Psoas muscle (tissue), 8 donors: ENCODE measurements around the gene TRAF3. TPM values are rescaled to one million over a fixed set of nuclear protein-coding genes. Genes with fewer than 3 reads are reported as not detected.

ENCODE experiments used
- ATAC-seq, 4 donors: fragments of 200-7000 bp; cut with Tn5 transposase; one replicate each; pipeline ENCODE4 v1.9.1; 2020; ENCODE audit warnings: moderate library complexity in 3 of 4, mild to moderate bottlenecking in 2 of 4
- DNase-seq, 2 donors: peaks; one replicate each; pipeline ENCODE4 v3.0.0-alpha.2; 2020
- H3K27ac ChIP-seq: fragments of 200-600 bp; one replicate; pipeline ENCODE4 v1.8.0; 2022
- H3K27me3 ChIP-seq, 3 donors: fragments of 200-600 bp in 1 of 3; one replicate each; pipeline versions ENCODE4 v1.6.1 to v1.8.0; 2013 to 2022; ENCODE audit warnings: low read length in 2 of 3, mild to moderate bottlenecking in 2 of 3, moderate library complexity in 1 of 3; ENCODE audit not compliant: insufficient read depth in 3 of 3
- H3K36me3 ChIP-seq, 2 donors: fragments of 200-600 bp in 1 of 2; one replicate each; pipeline versions ENCODE4 v1.6.1 to v1.8.0; 2013 to 2022; ENCODE audit warnings: low read depth in 1 of 2, mild to moderate bottlenecking in 1 of 2, moderate library complexity in 1 of 2; ENCODE audit not compliant: insufficient read depth in 1 of 2
- H3K4me1 ChIP-seq: fragments of 200-600 bp; one replicate; pipeline ENCODE4 v1.8.0; 2022
- H3K4me3 ChIP-seq: fragments of 200-600 bp; one replicate; pipeline ENCODE4 v1.8.0; 2022; ENCODE audit warnings: mild to moderate bottlenecking
- H3K9me3 ChIP-seq: fragments of 200-600 bp; one replicate; pipeline ENCODE4 v1.8.0; 2022
- CTCF ChIP-seq: fragments of 200-600 bp; IDR thresholded peaks from one replicate; pipeline ENCODE4 v1.8.0; 2022; ENCODE audit warnings: antibody characterized with exemption
- WGBS, 3 donors: extraction: QIAGEN DNeasy Blood & Tissue Kit; methylation state at CpG; one replicate each; pipeline versions ENCODE4 v1.1.6 to v1.1.7; 2013; 5-methylcytosine and 5-hydroxymethylcytosine counted together
- intact Hi-C, 2 donors: fragments of 100-400 bp; cut with DNase I; formaldehyde crosslinking; loops; one replicate each; pipeline versions ENCODE4 v1.11.0 to v1.14.2; 2022
- polyA plus RNA-seq, 3 donors: library from polyadenylated mRNA; stranded (reverse); fragments of 200-250 nt; gene quantifications; one replicate each; pipeline ENCODE4 v1.2.3, GENCODE V29; 2013
- total RNA-seq, 4 donors: library from RNA; stranded (reverse); fragmentation: NEBNext Ultra II Directional in 2 of 4; extraction: Animal tissue kit (Norgen Biotek cat#: 25700) in 2 of 4; gene quantifications; one replicate each; pipeline versions ENCODE4 v1.2.1 to v1.2.4, GENCODE V29; 2021 to 2023
- donor health status: healthy with polysubstance abuse.
- donor health status: DM: no; HTN: no; CAD: no; lungs with moderate emphysema.
- donor health status: Bipolar disorder and iron deficiency.
- donor health status: healthy.
- donor health status: DM: yes; HTN: yes; CAD: no.
- donor health status: DM: no; HTN: no; CAD: no.
- donor health status: DM: no; HTN: no; CAD: no.
- donor health status: DM: yes; HTN: yes; CAD: no.

Gene TRAF3
- total and polyA plus RNA-seq, 7 donors = 3.3 to 16.3 (median 8.1) TPM

GRCh38 chr14:102870994-102871831 is 94.0 kb downstream of the TRAF3 start:
- H3K4me1 ChIP-seq = no peaks in the 10 kb centered on the region
- DNase-seq = no peak
- 47 to 60% (median 59%) methylated on average over 10 of the region's 10 CpGs for WGBS, 3 donors
- TF ChIP-seq CTCF = no peak
- H3K9me3 ChIP-seq = no peaks in the 10 kb centered on the region
- intact Hi-C loops = no loop called here
- peaks cover 0 to 44% of the 10 kb centered on the region in 2 donors for H3K36me3 ChIP-seq
- ATAC-seq = peak in 3 of 4 donors; percentile 33 to 67 (median 61)
- no peak overlapping the region for H3K27ac ChIP-seq
- no peaks in the 10 kb centered on the region for H3K27me3 ChIP-seq
- no peak overlapping the region for H3K4me3 ChIP-seq

GRCh38 chr14:102872020-102872419 is 94.8 kb downstream of the TRAF3 start:
- 78 to 91% (median 78%) methylated on average over 5 of the region's 5 CpGs for WGBS, 3 donors
- Histone ChIP-seq H3K4me3 (no peak overlapping the region), H3K27ac (no peak overlapping the region), H3K27me3 (no peaks in the 10 kb centered on the region), H3K4me1 (no peaks in the 10 kb centered on the region), H3K9me3 (no peaks in the 10 kb centered on the region), H3K36me3 (peaks cover 0 to 52% of the 10 kb centered on the region in 2 donors)
- no peak for TF ChIP-seq CTCF
- intact Hi-C loops = no loop called here
- DNase-seq (no peak), ATAC-seq (peak in 3 of 4 donors; percentile 10 to 50 (median 36))

GRCh38 chr14:102873131-102873530 is 95.9 kb downstream of the TRAF3 start:
- WGBS, 3 donors = 95 to 96% (median 96%) methylated on average over 7 of the region's 7 CpGs
- no peak for DNase-seq
- Histone ChIP-seq H3K36me3 (peaks cover 0 to 56% of the 10 kb centered on the region in 2 donors), H3K27me3 (no peaks in the 10 kb centered on the region), H3K27ac (no peak overlapping the region), H3K4me3 (no peak overlapping the region), H3K9me3 (no peaks in the 10 kb centered on the region), H3K4me1 (no peaks in the 10 kb centered on the region)
- no peak for TF ChIP-seq CTCF
- intact Hi-C loops = no loop called here
- ATAC-seq = no peak

- H3K4me3 ChIP-seq = no peak overlapping the region
- 84 to 90% (median 89%) methylated on average over 7 of the region's 7 CpGs for WGBS, 3 donors
- intact Hi-C loops = no loop called here
- H3K27ac ChIP-seq = no peak overlapping the region
- no peak for TF ChIP-seq CTCF
- ATAC-seq (no peak), DNase-seq (no peak)
- H3K36me3 ChIP-seq = peaks cover 0 to 56% of the 10 kb centered on the region in 2 donors
- no peaks in the 10 kb centered on the region for H3K9me3 ChIP-seq
- no peaks in the 10 kb centered on the region for H3K27me3 ChIP-seq
- no peaks in the 10 kb centered on the region for H3K4me1 ChIP-seq
Observed at GRCh38 chr14:102873546-102874061, 96.4 kb downstream of the TRAF3 start.
